Aorta (tissue), 5 donors: Measurements from ENCODE around the gene FBXO46. TPM values are rescaled to one million over a fixed set of nuclear protein-coding genes. Genes with fewer than 3 reads are reported as not detected.

Source experiments
- ATAC-seq: fragments of 200-7000 bp; cut with Tn5 transposase; one replicate; pipeline ENCODE4 v1.9.1; 2022; ENCODE audit warnings: moderate library complexity; ENCODE audit not compliant: low FRiP score
- DNase-seq, 2 donors: peaks; one replicate each; pipeline ENCODE4 v3.0.0-alpha.2; 2020
- H3K27ac ChIP-seq, 2 donors: one replicate each; pipeline ENCODE4 v1.5.1; 2013; ENCODE audit warnings: low read length in 2 of 2, mild to moderate bottlenecking in 2 of 2, moderate library complexity in 2 of 2, control low read depth in 1 of 2, inconsistent platforms in 1 of 2, low read depth in 1 of 2
- H3K27me3 ChIP-seq, 2 donors: one replicate each; pipeline ENCODE4 v1.6.1; 2013; ENCODE audit warnings: control low read depth in 1 of 2, low read length in 1 of 2, mild to moderate bottlenecking in 1 of 2, moderate library complexity in 1 of 2; ENCODE audit not compliant: insufficient read depth in 2 of 2, control insufficient read depth in 1 of 2
- H3K36me3 ChIP-seq, 2 donors: one replicate each; pipeline ENCODE4 v1.6.1; 2013; ENCODE audit warnings: control low read depth in 1 of 2, low read length in 1 of 2, mild to moderate bottlenecking in 1 of 2; ENCODE audit not compliant: insufficient read depth in 2 of 2, control insufficient read depth in 1 of 2
- H3K4me1 ChIP-seq, 2 donors: one replicate each; pipeline ENCODE4 v1.6.1; 2013; ENCODE audit warnings: low read length in 2 of 2, control low read depth in 1 of 2, mild to moderate bottlenecking in 1 of 2, moderate library complexity in 1 of 2; ENCODE audit not compliant: insufficient read depth in 2 of 2, control insufficient read depth in 1 of 2
- H3K4me3 ChIP-seq, 2 donors: one replicate each; pipeline ENCODE4 v1.5.1; 2013; ENCODE audit warnings: low read length in 2 of 2, control low read depth in 1 of 2, mild to moderate bottlenecking in 1 of 2
- H3K9me3 ChIP-seq: one replicate; pipeline ENCODE4 v1.6.1; 2013; ENCODE audit warnings: mild to moderate bottlenecking, low read length; ENCODE audit not compliant: control insufficient read depth
- WGBS, 2 donors: extraction: QIAGEN DNeasy Blood & Tissue Kit; methylation state at CpG; one replicate each; pipeline ENCODE4 v1.1.7; 2013; 5-methylcytosine and 5-hydroxymethylcytosine counted together
- intact Hi-C, 2 donors: fragments of 100-400 bp; cut with DNase I; formaldehyde crosslinking; loops; one replicate each; pipeline versions ENCODE4 v1.14.2 to v1.15.0; 2022
- polyA plus RNA-seq, 2 donors: library from polyadenylated mRNA; stranded (reverse); fragments of 200-250 nt; gene quantifications; one replicate each; pipeline ENCODE4 v1.2.3, GENCODE V29; 2013
- total RNA-seq, 2 donors: library from RNA; stranded (reverse); fragmentation: NEBNext Ultra II Directional; extraction: Animal tissue kit (Norgen Biotek cat#: 25700); gene quantifications; one replicate each; pipeline ENCODE4 v1.2.1, GENCODE V29; 2021
- donor health status: healthy with polysubstance abuse.
- donor health status: Bipolar disorder and iron deficiency.
- donor health status: DM: no; HTN: no; CAD: no.
- donor health status: DM: no; HTN: no; CAD: no.
- donor health status: DM: yes; HTN: yes; CAD: no.

Gene FBXO46
- total and polyA plus RNA-seq, 4 donors, result 1.9 to 15.5 (median 8.9) TPM

DNA sequence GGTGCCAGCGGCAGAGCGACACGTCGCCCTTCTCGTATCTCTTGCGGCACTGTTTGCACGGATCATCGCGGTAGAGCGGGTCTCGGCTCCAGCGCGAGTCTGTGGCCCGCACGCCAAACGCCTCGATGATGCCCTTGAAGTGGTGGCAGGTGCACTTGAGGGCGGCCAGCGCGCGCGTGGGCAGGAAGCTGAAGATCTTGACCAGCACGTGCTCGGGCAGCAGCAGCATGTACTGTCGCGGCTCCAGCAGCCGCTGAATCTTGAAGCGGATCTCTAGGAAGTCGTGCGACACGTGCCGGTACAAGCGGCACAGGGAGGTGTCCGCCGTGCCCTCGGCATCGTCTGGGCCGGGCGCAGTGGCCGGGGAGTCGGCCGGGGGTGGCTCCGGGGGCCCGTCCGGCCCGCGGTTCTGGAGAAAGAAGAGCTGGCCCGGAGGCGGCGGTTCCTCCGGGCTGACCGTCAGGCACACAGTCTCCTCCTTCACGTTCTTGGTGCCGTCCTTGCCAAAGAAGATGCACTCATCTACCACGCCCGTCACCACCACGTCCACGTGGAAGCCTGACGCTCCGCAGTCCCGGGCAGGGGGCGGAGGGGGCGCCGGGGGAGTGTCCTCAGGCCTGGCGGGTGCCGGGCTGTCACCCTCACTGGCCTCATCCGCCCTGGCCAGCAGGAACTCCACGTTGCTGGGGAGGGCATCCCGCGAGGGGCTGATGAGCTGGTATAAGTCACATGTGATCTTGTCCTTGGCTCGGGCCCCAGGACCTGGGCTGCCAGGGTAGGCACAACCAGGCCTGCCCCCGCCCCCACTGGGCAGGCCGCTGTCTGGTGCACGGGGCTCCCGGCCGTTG lies 18.6 kb downstream of the FBXO46 start:
- WGBS, 2 donors, result 91 to 92% methylated on average over 73 to 76 of the region's 76 CpGs
- no peaks in the 10 kb centered on the region for H3K36me3 ChIP-seq
- ATAC-seq, result no peak
- intact Hi-C loops, result loop anchor here in 1 of 2 donors (10.0 kb wide), 1 partner anchor 1333 kb away; the partner anchor contains the start of gene TMEM160
- no peaks in the 10 kb centered on the region for H3K4me1 ChIP-seq
- H3K27ac ChIP-seq, result no peak overlapping the region
- H3K27me3 ChIP-seq, result no peaks in the 10 kb centered on the region
- no peak for DNase-seq
- H3K4me3 ChIP-seq, result no peak overlapping the region
- H3K9me3 ChIP-seq, result no peaks in the 10 kb centered on the region

DNA sequence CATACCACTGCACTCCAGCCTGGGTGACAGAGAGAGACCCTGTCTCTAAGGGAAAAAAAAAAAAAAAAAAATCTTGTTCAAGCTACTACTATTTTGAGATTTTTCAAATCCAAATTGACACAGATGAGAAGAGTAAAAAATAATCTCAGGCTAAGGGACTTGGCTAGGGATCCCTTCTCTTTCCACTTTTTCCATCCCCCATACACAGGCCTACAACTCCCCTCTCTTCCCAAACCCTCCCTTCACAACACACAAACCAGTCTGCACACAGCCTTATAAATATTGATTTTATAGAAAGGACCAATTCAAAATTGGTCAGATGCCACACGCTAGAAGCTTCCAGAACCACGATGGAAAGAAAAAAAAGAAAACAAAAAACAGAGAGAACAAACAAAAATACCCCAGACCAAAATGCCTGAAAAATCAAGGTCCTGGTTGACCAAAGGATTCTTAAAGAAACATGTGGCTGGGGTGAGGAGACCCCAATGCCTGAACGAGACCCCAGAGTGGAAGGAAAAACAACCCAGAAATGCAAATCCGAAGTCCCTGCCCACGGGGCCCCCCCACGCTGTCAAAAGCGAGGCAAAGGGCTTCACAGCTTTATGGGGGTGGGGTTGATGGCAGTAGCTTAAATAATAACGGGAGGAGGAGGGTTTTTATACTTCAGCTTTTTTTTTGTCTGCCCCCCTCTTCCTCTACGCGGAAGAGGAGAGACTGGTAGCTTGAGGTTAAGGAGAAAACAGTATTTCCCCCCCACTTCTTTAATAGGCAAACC lies 20.2 kb downstream of the FBXO46 start:
- Histone ChIP-seq H3K9me3 (no peaks in the 10 kb centered on the region), H3K4me3 (no peak overlapping the region), H3K27me3 (no peaks in the 10 kb centered on the region), H3K36me3 (no peaks in the 10 kb centered on the region), H3K4me1 (no peaks in the 10 kb centered on the region), H3K27ac (no peak overlapping the region)
- ATAC-seq (no peak), DNase-seq (no peak)
- intact Hi-C loops, result loop anchor here in 1 of 2 donors (10.0 kb wide), 1 partner anchor 1334 kb away; the partner anchor contains the start of gene TMEM160
- 62 to 69% methylated on average over 10 of the region's 10 CpGs for WGBS, 2 donors

DNA sequence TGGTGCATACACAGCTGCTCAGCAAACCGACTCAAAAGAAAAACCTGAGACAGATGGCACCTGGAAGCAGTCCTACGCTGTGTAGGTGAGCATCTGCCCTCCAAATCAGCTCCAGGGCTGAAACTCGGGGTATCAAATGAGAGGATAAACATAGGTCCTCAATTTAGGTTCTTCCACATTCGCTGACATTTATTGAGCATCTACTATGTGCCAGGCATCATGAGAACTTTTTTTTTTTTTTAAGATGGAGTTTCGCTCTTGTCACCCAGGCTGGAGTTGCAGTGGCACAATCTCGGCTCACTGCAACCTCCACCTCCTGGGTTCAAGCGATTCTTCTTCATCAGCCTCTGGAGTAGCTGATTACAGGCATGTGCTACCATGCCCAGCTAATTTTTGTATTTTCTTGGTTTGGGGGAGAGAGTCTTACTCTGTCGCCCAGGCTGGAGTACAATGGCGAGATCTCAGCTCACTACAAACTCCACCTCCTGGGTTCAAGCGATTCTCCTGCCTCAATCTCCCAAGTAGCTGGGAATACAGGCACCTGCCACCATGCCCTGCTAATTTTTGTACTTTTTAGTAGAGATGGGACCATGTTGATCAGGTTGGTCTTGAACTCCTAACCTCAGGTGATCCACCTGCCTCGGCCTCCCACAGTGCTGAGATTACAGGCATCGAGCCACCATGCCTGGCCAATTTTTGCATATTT lies 24.8 kb downstream of the FBXO46 start:
- Histone ChIP-seq H3K4me1 (no peaks in the 10 kb centered on the region), H3K4me3 (no peak overlapping the region), H3K27me3 (no peaks in the 10 kb centered on the region), H3K36me3 (no peaks in the 10 kb centered on the region), H3K9me3 (no peaks in the 10 kb centered on the region), H3K27ac (no peak overlapping the region)
- DNase-seq (no peak), ATAC-seq (no peak)
- 95 to 97% methylated on average over 12 of the region's 12 CpGs for WGBS, 2 donors
- intact Hi-C loops, result no loop called here

DNA sequence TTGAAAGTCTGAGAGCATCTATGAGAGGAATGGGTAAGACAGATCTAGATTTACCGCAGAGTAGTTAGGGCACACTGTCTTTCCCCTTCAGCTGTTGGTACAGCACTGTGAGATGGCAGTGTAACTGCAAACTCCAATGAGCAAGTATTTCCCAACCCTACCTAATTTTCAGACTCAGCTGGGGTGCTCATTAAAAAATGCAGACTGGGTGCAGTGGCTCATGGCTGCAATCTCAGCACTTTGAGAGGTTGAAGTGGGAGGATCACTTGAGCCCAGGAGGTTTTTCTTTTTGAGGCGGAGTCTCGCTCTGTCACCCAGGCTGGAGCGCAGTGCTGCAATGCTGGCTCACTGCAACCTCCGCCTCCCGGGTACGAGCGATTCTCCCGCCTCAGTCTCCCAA lies 25.6 kb downstream of the FBXO46 start:
- Histone ChIP-seq H3K36me3 (no peaks in the 10 kb centered on the region), H3K4me3 (no peak overlapping the region), H3K27ac (no peak overlapping the region), H3K4me1 (no peaks in the 10 kb centered on the region), H3K9me3 (no peaks in the 10 kb centered on the region), H3K27me3 (no peaks in the 10 kb centered on the region)
- intact Hi-C loops, result no loop called here
- 96 to 98% methylated on average over 9 of the region's 9 CpGs for WGBS, 2 donors
- ATAC-seq, result no peak
- no peak for DNase-seq

DNA sequence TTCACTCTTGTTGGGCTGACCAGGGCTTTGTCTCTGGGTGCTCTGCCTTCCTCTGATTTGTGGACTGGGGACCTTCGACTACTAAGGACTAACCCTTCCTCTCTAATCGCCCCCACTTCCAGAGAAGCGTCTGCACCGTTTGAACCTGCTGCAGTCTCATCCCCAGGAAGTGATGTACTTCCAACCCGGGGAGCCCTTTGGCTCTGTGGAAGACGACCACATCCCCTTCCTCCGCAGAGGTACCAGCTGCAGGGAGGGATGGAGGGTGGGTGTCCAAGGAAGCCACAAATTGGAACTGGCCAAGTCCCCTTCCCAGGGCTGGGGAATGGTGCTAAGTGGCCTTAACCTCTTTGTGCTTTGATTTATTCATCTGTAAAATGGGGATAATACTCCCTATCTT lies 29.0 kb downstream of the FBXO46 start:
- H3K27ac ChIP-seq, result no peak overlapping the region
- intact Hi-C loops, result no loop called here
- H3K9me3 ChIP-seq, result no peaks in the 10 kb centered on the region
- H3K4me1 ChIP-seq, result no peaks in the 10 kb centered on the region
- DNase-seq (no peak), ATAC-seq (no peak)
- no peak overlapping the region for H3K4me3 ChIP-seq
- H3K36me3 ChIP-seq, result no peaks in the 10 kb centered on the region
- no peaks in the 10 kb centered on the region for H3K27me3 ChIP-seq
- 83 to 84% methylated on average over 7 of the region's 7 CpGs for WGBS, 2 donors

DNA sequence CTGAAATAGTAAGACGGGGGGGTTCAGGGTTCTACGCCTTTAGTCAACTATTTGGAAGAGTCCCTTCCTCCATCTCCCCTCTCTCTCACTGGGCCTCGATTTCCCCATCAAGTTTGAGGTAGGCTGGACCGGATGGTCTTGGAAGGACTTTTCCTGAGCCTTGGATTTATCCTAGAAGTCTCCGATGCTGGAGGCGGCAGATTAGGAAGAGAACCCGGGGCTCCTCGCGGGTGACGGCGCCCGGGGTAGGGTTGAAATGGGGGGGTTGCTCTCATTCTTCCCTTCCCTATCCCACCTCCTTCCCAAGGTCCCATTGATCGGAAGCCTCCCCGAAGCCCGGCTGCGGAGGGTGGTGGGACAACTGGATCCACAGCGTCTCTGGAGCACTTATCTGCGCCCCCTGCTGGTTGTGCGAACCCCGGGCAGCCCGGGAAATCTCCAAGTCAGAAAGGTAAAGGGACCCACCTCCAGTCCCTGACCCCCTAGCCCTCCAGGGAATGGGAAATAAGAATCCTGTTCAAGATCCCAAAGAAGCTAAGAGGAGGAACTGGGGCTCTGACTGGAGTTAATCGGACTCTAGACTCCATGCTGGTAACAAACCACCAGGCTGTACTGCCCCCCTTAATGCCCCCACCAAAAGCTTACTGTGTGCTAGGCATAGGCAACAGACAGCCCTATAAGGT lies 37.4 kb downstream of the FBXO46 start:
- no peaks in the 10 kb centered on the region for H3K36me3 ChIP-seq
- WGBS, 2 donors, result 1% methylated on average over 22 of the region's 22 CpGs
- DNase-seq (peak; percentile 87 to 94), ATAC-seq (peak; percentile 59)
- intact Hi-C loops, result loop anchor here in 1 of 2 donors (2.0 to 5.0 kb wide), 2 partner anchors 74 to 108 kb away; partner anchors contain the start of genes OPA3 and SIX5
- H3K27me3 ChIP-seq, result no peaks in the 10 kb centered on the region
- no peaks in the 10 kb centered on the region for H3K9me3 ChIP-seq
- peak overlapping the region; percentile 37 to 64 for H3K4me3 ChIP-seq
- peak overlapping the region in 1 of 2 donors; percentile 79 for H3K27ac ChIP-seq
- H3K4me1 ChIP-seq, result no peaks in the 10 kb centered on the region

DNA sequence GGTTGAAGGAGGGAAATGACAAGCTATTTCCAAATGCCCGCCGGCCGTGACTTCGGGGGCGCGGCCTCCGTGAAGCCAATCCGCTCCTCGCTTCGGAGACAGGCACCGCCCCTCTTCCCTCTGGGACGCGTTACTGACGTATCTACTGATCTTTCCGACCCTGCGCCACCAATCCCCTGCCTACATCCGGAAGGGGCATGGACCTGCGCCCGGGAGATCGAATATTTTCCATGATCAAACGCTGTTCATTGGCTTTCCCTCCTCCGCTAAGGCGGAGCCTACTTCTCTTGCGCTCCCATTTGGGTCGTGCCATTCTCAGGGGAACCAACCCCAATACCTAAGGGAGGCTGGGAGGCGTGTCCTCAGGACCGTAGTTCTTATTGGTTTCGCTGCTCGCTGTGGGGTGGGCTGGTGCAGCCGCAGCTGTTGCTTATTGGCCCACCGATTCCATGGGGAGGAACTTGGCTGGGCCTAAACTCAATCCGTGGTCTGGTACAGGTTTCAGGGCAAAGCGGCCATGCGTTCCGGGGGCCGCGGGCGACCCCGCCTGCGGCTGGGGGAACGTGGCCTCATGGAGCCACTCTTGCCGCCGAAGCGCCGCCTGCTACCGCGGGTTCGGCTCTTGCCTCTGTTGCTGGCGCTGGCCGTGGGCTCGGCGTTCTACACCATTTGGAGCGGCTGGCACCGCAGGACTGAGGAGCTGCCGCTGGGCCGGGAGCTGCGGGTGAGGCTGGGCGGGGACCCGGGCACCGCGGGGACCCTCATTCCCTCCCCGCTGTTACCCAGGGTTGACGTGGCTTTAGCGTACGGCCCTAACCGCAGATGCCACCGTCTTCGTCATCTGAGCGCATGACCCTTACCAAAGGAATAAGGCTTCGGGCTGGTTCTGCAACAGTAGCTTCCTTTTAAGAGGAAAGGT lies 38.2 kb downstream of the FBXO46 start, which contains the start of gene QPCTL:
TSS of gene QPCTL (plus strand) at position 480 of the 919 bp plus-strand sequence. CDS start at position 518, 38 bp downstream.
- 0% methylated on average over 62 to 70 of the region's 70 CpGs for WGBS, 2 donors

More for the DNA sequence above, 38.2 kb downstream of the FBXO46 start, which contains the start of gene QPCTL:
- Histone ChIP-seq H3K27me3 (no peaks in the 10 kb centered on the region), H3K9me3 (no peaks in the 10 kb centered on the region), H3K4me1 (no peaks in the 10 kb centered on the region), H3K36me3 (peaks cover 0 to 3% of the 10 kb centered on the region in 2 donors), H3K27ac (peak within 1 kb of the TSS in 1 of 2 donors; percentile 79), H3K4me3 (peak within 1 kb of the TSS; percentile 37 to 64)
- DNase-seq, result peak; percentile 98 to 99
- ATAC-seq, result peak; percentile 96
- intact Hi-C loops, result loop anchor here in 1 of 2 donors (2.0 to 5.0 kb wide), 2 partner anchors 75 to 108 kb away; partner anchors contain the start of genes OPA3 and SIX5
